BJ (cell line): ENCODE measurements around the gene CCDC33. TPM values are rescaled to one million over a fixed set of nuclear protein-coding genes. Genes with fewer than 3 reads are reported as not detected.

ENCODE experiments used
- CTCF ChIA-PET: fragments of 350-600 bp; formaldehyde crosslinking; extraction: SDS; loops from one replicate; lab custom pipeline; 2021; ENCODE audit warnings: antibody characterized with exemption, inconsistent platforms; lab: Yijun Ruan, JAX
- POLR2A ChIA-PET: fragments of 300-600 bp; sonication (Branson Sonifier 250); formaldehyde crosslinking; extraction: SDS; loops from one replicate; lab custom pipeline; 2021; ENCODE audit warnings: antibody characterized with exemption; lab: Charles Lee
- DNase-seq: peaks from one replicate; pipeline ENCODE4 v3.0.0-alpha.2; 2011; ENCODE audit warnings: low read depth
- H3K27me3 ChIP-seq: 2 replicates; pipeline ENCODE4 v1.6.0; 2011; ENCODE audit warnings: low read length; ENCODE audit not compliant: control insufficient read depth, insufficient read depth
- H3K36me3 ChIP-seq: 2 replicates; pipeline ENCODE4 v1.5.1; 2011; ENCODE audit warnings: low read length; ENCODE audit not compliant: control insufficient read depth, insufficient read depth
- H3K4me3 ChIP-seq: 2 replicates; pipeline ENCODE4 v1.5.1; 2011; ENCODE audit warnings: low read depth, mild to moderate bottlenecking, control low read depth, low read length
- CTCF ChIP-seq: IDR thresholded peaks from 2 replicates; pipeline ENCODE4 v1.5.1; 2011; ENCODE audit warnings: low read depth, mild to moderate bottlenecking, control low read depth, inconsistent platforms, low read length, moderate library complexity; ENCODE audit not compliant: insufficient read depth
- polyA plus RNA-seq: library from polyadenylated mRNA; depleted of rRNA; stranded (reverse); fragments of >200 nt; gene quantifications from 2 replicates; pipeline ENCODE4 v1.2.3, GENCODE V29; 2011

CCDC33 gene
- polyA plus RNA-seq, 1 experiment: 0.26 TPM

GRCh38 chr15:74364936-74365597 lies 128.9 kb downstream of the CCDC33 start:
- no peak for TF ChIP-seq CTCF
- CTCF ChIA-PET: interaction anchor here (2.8 to 26.7 kb wide), 2 partner anchors 8 to 70 kb away, joined by 10 to 622 read pairs; partner anchors contain the start of gene SEMA7A
- H3K27me3 ChIP-seq: no peaks in the 10 kb centered on the region; the same call in 1 of the 2 replicates
- POLR2A ChIA-PET: interaction anchor here (0.5 kb wide), 1 partner anchor 176 kb away, joined by 4 read pairs; the partner anchor contains the start of gene ARID3B
- DNase-seq: no peak
- H3K36me3 ChIP-seq: no peaks in the 10 kb centered on the region
- peak overlapping the region; percentile 56 for H3K4me3 ChIP-seq

DNA sequence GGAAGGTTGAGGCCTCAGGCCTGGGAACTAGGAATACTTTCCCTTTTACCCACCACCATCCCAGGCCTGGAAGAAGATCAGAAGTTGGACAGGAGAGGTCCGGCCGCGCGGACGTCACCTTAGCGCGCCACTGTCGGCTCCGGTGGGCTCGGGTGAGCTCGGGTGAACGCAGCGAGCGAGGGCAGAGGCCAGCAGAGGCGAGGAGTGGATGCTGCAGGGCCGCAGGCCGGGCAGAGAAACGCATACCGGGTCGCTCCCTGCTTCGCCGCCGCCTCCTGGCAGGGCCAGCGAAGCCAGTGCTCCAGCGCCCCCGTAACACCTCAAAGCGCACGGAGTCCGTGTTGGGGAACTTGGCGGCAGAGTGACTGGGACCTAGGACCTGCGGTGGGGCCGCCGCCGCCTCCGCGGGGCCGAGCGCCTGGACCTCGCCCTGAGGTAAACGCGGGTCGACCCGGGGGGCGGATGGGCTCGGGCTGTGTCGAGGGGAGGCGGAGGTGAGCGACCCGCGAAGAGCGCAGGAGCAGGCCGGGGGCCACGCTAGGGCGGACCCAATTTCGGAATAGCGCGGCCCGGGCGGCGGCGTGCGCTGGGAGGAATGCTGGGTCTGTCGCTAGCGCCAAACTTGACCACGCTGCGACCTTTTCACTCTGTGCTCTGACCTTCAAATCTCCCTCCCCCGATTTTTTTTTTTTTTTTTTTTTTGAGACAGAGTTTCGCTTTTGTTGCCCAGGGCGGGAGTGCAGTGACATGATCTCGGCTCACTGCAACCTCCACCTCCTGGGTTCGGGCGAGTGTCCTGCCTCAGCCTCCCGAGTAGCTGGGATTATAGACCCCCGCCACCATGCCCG lies 129.7 kb downstream of the CCDC33 start:
- peak overlapping the region; percentile 56 for H3K4me3 ChIP-seq
- no peak for DNase-seq
- H3K36me3 ChIP-seq: no peaks in the 10 kb centered on the region
- H3K27me3 ChIP-seq: no peaks in the 10 kb centered on the region
- no peak for TF ChIP-seq CTCF
- CTCF ChIA-PET: interaction anchor here (1.4 to 26.7 kb wide), 5 partner anchors 7 to 403 kb away, joined by 3 to 622 read pairs (median 10); partner anchors contain the start of gene SEMA7A
- POLR2A ChIA-PET: interaction anchor here (0.5 kb wide), 1 partner anchor 175 kb away, joined by 4 read pairs; the partner anchor contains the start of gene ARID3B

GRCh38 chr15:74367296-74367854 lies 131.2 kb downstream of the CCDC33 start, which contains the start of gene CYP11A1:
Gene CYP11A1 (minus strand): TSS chr15:74367646. CDS start chr15:74367585, 61 bp downstream.
- CTCF ChIA-PET: interaction anchor here (1.3 to 26.7 kb wide), 8 partner anchors 9 to 534 kb away, joined by 3 to 622 read pairs (median 4); partner anchors contain the start of genes CLK3 and SEMA7A
- TF ChIP-seq CTCF: no peak
- DNase-seq: no peak
- Histone ChIP-seq H3K4me3 (no peak within 1 kb of the TSS), H3K36me3 (no peaks in the 10 kb centered on the region), H3K27me3 (peaks cover 3% of the 10 kb centered on the region)
- POLR2A ChIA-PET: interaction anchor here (0.5 kb wide), 1 partner anchor 327 kb away, joined by 3 read pairs; no protein-coding TSS in a partner anchor

GRCh38 chr15:74368121-74368520 lies 132.0 kb downstream of the CCDC33 start:
- Histone ChIP-seq H3K27me3 (peaks cover 4% of the 10 kb centered on the region), H3K4me3 (no peak overlapping the region), H3K36me3 (no peaks in the 10 kb centered on the region)
- no peak for TF ChIP-seq CTCF
- CTCF ChIA-PET: interaction anchor here (1.1 to 26.7 kb wide), 8 partner anchors 8 to 534 kb away, joined by 3 to 622 read pairs (median 4); partner anchors contain the start of genes CLK3 and SEMA7A
- POLR2A ChIA-PET: no interaction called here
- no peak for DNase-seq
